HG03196 (cell line): ENCODE data around the gene SNUPN.

ENCODE experiments used
- ATAC-seq: cut with Tn5 transposase; IDR thresholded peaks from one replicate; pipeline ENCODE4 v1.9.1; 2021; ENCODE audit not compliant: unreplicated experiment

SNUPN gene

GRCh38 chr15:75625542-75626347, at the start of gene SNUPN:
TSS of gene SNUPN (minus strand) at chr15:75625725. CDS start at chr15:75621051, 4,674 bp downstream.
- peak; percentile 77 for ATAC-seq

GRCh38 chr15:75674366-75674765, 48.8 kb upstream of the SNUPN start:
- no peak for ATAC-seq

- ATAC-seq, result no peak
Observed at GRCh38 chr15:75673426-75674235, 48.1 kb upstream of the SNUPN start.

GRCh38 chr15:75672646-75673425, 47.3 kb upstream of the SNUPN start:
- ATAC-seq, result no peak

- ATAC-seq, result no peak
Observed at GRCh38 chr15:75671730-75672602, 46.4 kb upstream of the SNUPN start.

GRCh38 chr15:75669879-75670212, 44.3 kb upstream of the SNUPN start:
- no peak for ATAC-seq

GRCh38 chr15:75669191-75669878, 43.8 kb upstream of the SNUPN start:
- ATAC-seq, result no peak

GRCh38 chr15:75666823-75667501, 41.4 kb upstream of the SNUPN start:
- ATAC-seq, result no peak

- ATAC-seq, result no peak
Observed at GRCh38 chr15:75663931-75664421, 38.5 kb upstream of the SNUPN start.

- ATAC-seq, result no peak
Observed at GRCh38 chr15:75662823-75663519, 37.4 kb upstream of the SNUPN start.

- ATAC-seq, result no peak
Observed at GRCh38 chr15:75661756-75662140, 36.2 kb upstream of the SNUPN start.

- ATAC-seq, result no peak
Observed at GRCh38 chr15:75661100-75661755, 35.7 kb upstream of the SNUPN start.

- ATAC-seq, result no peak
Observed at GRCh38 chr15:75659928-75660645, 34.6 kb upstream of the SNUPN start.

GRCh38 chr15:75659141-75659771, 33.7 kb upstream of the SNUPN start:
- no peak for ATAC-seq

GRCh38 chr15:75656813-75657212, 31.3 kb upstream of the SNUPN start:
- no peak for ATAC-seq

GRCh38 chr15:75656331-75656730, 30.8 kb upstream of the SNUPN start:
- no peak for ATAC-seq

GRCh38 chr15:75655931-75656330, 30.4 kb upstream of the SNUPN start:
- ATAC-seq, result no peak
